Mononuclear cell (primary cell): ENCODE measurements around the gene ENG. TPM values are rescaled to one million over a fixed set of nuclear protein-coding genes. Genes with fewer than 3 reads are reported as not detected.

Source experiments
- H3K27me3 ChIP-seq: 2 replicates; pipeline ENCODE4 v1.6.0; 2011; ENCODE audit warnings: low read length, control low read depth; ENCODE audit not compliant: insufficient read depth
- H3K4me1 ChIP-seq: 2 replicates; pipeline ENCODE4 v1.5.1; 2011; ENCODE audit warnings: mild to moderate bottlenecking, low read length, control low read depth; ENCODE audit not compliant: insufficient read depth
- H3K4me3 ChIP-seq: 2 replicates; pipeline ENCODE4 v1.5.1; 2011; ENCODE audit warnings: mild to moderate bottlenecking, low read length, moderate library complexity
- H3K9me3 ChIP-seq: 2 replicates; pipeline ENCODE4 v1.5.1; 2011; ENCODE audit warnings: low read depth, mild to moderate bottlenecking, control low read depth, low read length
- total RNA-seq: library from RNA; depleted of rRNA; stranded (reverse); fragments of >200 nt; gene quantifications from one replicate; pipeline ENCODE4 v1.2.3, GENCODE V29; 2012

Gene ENG
- total RNA-seq, 1 donor, result 3.8 TPM

GRCh38 chr9:127777368-127777980, 77.0 kb downstream of the ENG start:
- Histone ChIP-seq H3K4me1 (peaks cover 85% of the 10 kb centered on the region), H3K4me3 (peak overlapping the region; percentile 82), H3K27me3 (no peaks in the 10 kb centered on the region), H3K9me3 (no peaks in the 10 kb centered on the region)

DNA sequence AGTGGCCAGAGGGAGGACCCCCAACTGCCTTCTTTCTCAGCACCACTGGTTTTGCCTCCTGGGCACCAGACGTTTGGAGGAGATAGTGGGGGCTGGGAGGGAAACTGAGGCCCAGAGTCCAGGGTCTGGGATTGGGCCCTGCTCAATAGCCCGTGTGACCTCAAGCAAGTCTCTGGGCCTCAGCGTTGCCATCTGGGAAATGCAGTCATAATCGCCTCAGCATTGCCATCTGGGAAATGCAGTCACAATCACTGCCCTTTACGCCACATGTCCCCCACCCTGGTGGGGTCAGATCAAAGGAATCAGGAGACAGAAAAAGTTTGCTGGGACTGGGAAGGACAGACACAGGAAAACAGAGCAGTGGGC, 77.6 kb downstream of the ENG start:
- peaks cover 85% of the 10 kb centered on the region for H3K4me1 ChIP-seq
- H3K27me3 ChIP-seq, result no peaks in the 10 kb centered on the region
- H3K9me3 ChIP-seq, result no peaks in the 10 kb centered on the region
- H3K4me3 ChIP-seq, result peak overlapping the region; percentile 82

DNA sequence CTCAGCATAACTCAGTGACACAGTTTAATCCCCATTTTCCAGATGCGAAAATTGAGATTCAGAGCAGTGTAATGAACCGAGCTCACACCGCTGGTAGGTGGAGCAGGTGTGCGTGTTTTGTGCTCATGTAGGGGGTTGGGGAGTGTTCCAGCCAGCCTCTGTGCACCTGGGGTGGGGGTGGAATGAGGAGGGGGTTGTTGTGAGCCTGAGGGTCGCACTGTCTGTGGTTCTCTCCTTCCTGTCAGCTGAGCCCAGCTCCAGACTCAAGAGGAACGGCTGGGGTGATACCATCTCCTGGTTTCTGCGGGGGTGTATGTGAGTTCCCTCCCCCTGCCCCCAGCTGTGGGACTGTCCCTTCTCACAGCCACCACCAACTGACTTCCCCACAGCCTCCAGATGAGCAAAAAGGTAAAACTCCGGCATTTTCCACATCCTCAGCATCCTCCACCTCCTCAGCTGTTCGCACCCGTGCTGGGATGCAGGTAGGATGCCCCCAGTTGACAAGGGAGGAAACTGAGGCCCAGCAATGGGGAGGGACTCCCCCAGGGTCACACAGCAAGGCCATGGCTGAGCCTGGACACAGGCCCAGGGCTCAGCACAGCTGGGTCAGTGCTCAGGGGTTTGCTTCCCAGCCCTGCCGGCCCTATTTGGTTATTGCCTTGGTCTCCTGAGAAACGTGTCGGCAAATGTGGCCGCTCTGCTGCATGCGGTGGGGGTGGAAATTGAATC, 78.1 kb downstream of the ENG start:
- H3K27me3 ChIP-seq, result no peaks in the 10 kb centered on the region
- no peaks in the 10 kb centered on the region for H3K9me3 ChIP-seq
- peak overlapping the region; percentile 82 for H3K4me3 ChIP-seq
- H3K4me1 ChIP-seq, result peaks cover 85% of the 10 kb centered on the region

DNA sequence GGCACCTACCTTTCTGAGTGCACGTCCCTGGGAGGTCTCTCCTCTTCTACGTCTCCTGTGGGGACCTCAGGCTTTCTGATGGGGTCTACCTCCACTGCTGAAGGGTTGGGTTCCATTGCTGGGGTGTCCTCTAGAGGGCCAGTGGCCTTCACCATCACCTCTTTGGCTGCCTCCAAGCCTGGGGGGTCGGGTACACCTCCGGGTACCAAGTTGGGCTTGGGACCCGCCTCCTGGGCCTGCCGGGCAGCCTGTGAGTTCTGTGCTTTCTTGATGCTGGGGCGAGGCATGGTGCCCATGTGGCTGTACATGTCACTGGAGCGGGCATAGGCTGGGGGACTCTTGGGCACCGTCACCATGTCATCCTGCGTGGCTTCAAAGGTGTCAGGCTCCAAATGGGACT, 80.5 kb downstream of the ENG start:
- Histone ChIP-seq H3K9me3 (no peaks in the 10 kb centered on the region), H3K27me3 (no peaks in the 10 kb centered on the region), H3K4me3 (no peak overlapping the region), H3K4me1 (peaks cover 85% of the 10 kb centered on the region)

GRCh38 chr9:127773272-127773671, 81.2 kb downstream of the ENG start:
- no peaks in the 10 kb centered on the region for H3K27me3 ChIP-seq
- H3K4me3 ChIP-seq, result no peak overlapping the region
- H3K9me3 ChIP-seq, result no peaks in the 10 kb centered on the region
- peaks cover 87% of the 10 kb centered on the region for H3K4me1 ChIP-seq

DNA sequence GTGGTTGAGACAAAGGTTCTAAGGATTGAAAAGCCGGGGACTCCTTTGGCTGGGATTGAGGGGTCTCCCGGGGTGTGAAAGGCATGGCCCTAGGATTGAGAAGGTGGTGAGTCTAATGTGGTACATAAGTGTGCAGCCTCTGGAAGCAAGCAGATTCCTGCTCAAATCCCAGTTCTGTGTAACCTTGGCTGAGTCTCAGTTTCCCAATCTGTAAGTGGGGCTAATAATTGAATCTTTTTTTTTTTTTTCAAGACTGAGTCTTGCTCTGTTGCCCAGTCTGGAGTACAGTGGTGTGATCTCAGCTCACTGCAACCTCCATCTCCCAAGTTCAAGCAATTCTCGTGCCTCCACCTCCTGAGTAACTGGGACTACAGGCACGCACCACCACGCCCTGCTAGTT, 81.9 kb downstream of the ENG start:
- H3K4me3 ChIP-seq, result no peak overlapping the region
- H3K9me3 ChIP-seq, result no peaks in the 10 kb centered on the region
- H3K27me3 ChIP-seq, result no peaks in the 10 kb centered on the region
- peaks cover 93% of the 10 kb centered on the region for H3K4me1 ChIP-seq

- Histone ChIP-seq H3K4me1 (peaks cover 98% of the 10 kb centered on the region), H3K9me3 (no peaks in the 10 kb centered on the region), H3K27me3 (no peaks in the 10 kb centered on the region), H3K4me3 (no peak overlapping the region)
Observed at GRCh38 chr9:127771570-127772189, 82.8 kb downstream of the ENG start.

DNA sequence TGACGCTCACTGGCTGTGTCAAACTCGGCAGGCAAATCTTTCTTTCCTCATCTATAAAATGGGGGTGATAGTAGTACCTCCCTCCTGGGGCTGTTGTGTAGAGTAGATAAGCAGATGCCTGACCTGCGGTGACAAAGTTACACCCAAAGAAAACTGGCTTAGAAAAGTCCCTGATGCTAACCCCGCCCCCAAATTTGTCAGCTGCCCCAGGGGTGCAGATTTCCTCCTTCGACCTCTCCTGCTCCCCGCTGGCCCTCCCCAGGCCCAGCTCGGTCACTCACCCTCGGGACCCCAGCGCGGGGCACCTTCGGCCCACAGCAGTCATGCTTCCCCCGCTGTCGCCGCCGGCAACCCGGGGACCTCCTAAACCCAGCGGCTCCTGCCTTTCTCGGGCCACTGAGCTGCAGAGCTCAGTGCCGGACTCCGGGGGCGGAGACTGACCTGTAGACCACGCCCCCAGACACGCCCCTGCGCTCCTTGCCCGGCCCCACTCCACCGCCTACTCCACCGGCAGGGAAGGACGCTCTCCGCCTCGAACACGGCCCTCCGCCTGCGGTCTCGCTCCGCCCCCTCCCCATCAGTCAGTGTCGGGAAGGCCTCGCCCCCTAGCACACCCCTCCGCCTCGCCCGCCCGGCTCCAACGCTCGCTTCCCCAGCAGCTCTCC, 83.4 kb downstream of the ENG start:
- peaks cover 98% of the 10 kb centered on the region for H3K4me1 ChIP-seq
- H3K4me3 ChIP-seq, result peak overlapping the region; percentile 42
- H3K9me3 ChIP-seq, result no peaks in the 10 kb centered on the region
- H3K27me3 ChIP-seq, result no peaks in the 10 kb centered on the region

DNA sequence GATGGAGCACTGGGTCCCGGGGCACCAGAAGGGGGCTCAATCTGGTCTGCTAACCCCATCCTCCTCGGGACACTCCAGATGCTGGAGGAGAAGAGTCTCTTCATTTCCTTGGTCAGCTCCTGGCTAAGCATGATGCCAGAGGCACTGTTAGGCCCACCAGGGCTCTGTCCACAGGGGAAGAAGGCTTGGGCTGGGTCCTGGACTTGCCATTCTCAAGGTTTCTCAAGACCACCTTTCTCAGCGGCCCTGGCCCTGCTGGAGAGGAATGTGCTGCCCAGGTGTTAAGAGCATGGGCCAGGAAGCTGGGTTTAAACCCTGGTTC, 83.9 kb downstream of the ENG start:
- Histone ChIP-seq H3K9me3 (no peaks in the 10 kb centered on the region), H3K4me3 (peak overlapping the region; percentile 42), H3K4me1 (peaks cover 95% of the 10 kb centered on the region), H3K27me3 (no peaks in the 10 kb centered on the region)

DNA sequence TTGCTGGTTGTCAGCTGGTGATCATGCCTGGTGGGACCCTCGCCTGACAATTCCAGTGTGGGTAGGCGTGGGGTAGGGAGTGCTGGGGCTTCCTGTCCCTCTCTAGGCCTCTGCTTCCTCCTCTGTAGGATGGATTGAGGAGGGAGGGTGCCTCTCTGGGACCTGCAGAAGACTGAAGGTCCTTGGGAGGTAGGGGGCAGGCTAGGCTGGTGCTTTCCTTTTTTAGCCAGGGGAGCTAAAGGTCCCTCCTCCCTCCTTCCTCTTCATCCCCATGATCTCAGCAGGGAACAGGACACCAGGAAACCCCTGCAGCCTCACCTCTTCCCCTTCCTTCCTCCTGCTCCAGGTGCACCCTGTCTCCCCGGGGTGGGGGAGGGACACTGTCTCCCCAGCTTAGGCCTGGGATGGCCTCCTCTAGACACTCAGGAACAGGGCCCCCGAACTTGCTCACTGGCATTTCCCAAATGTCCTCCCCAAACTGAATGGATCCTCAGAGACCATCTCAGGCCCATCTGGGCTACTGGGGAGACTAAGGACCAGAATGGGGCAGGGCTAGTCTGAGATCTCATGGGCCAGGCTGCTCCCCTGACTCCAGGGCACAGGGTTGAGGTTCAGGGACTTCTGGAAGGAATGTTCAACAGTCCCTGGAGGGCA, 84.4 kb downstream of the ENG start:
- Histone ChIP-seq H3K27me3 (no peaks in the 10 kb centered on the region), H3K4me1 (peaks cover 93% of the 10 kb centered on the region), H3K4me3 (no peak overlapping the region), H3K9me3 (no peaks in the 10 kb centered on the region)

DNA sequence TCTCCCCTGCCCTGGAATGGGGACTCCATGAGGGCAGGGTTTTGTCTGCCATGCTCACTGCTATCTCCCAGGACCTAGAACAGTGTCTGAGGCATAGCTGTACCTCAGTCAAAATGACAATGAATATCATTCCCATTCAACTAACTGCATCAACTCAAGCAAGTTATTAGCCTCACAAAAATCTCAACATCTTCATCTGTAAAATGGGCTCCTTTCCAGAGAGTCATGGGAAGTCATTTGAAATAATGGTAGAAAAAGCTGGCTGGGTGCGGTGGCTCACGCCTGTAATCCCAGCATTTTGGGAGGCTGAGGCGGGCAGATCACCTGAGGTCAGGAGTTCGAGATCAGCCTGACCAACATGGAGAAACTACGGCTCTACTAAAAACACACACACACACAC, 85.4 kb downstream of the ENG start:
- H3K4me3 ChIP-seq, result no peak overlapping the region
- peaks cover 84% of the 10 kb centered on the region for H3K4me1 ChIP-seq
- H3K27me3 ChIP-seq, result no peaks in the 10 kb centered on the region
- H3K9me3 ChIP-seq, result no peaks in the 10 kb centered on the region

DNA sequence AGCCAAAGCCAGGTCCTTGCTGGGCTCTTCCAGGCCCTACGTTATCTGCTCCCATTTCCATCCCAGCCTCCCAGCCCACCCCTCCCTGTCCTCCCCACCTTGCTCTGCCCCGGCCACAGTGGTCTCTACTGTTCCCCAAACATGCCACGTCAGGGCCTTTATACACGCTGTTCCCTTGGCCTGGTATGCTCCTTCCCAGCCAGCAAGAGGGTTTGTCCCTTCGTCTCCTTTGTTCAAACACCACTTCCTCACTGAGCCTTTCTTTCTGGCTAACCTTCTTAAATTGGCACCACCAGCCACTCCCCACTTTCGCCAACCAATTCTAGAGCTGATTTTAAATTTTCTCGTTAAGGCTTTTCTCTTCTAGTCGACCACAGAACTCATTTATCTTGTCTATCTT, 85.8 kb downstream of the ENG start:
- H3K27me3 ChIP-seq, result no peaks in the 10 kb centered on the region
- H3K4me3 ChIP-seq, result no peak overlapping the region
- peaks cover 84% of the 10 kb centered on the region for H3K4me1 ChIP-seq
- H3K9me3 ChIP-seq, result no peaks in the 10 kb centered on the region

DNA sequence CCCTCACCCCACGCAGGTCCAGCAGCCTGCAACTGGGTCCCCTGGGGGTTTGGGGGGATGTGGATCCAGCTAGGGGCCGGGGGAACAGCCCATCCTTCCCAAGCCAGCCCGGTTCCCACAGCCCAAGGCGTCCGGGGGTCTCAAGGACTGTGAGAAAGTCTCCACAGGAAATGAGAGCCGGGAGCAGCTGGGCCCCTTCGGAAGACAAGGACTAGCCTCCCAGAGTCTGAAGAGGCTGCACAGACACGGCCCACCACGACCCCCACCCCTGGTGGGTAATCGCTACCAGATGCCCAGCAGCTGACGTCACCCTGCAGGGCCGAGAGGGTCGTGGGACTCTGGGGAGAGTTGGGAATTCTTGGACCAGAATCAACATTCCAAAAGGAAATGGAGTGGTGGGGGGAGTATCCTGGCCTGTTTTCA, 86.5 kb downstream of the ENG start:
- Histone ChIP-seq H3K4me3 (no peak overlapping the region), H3K4me1 (peaks cover 82% of the 10 kb centered on the region), H3K27me3 (no peaks in the 10 kb centered on the region), H3K9me3 (no peaks in the 10 kb centered on the region)

- Histone ChIP-seq H3K4me1 (peaks cover 83% of the 10 kb centered on the region), H3K4me3 (no peak overlapping the region), H3K27me3 (no peaks in the 10 kb centered on the region), H3K9me3 (no peaks in the 10 kb centered on the region)
Observed at GRCh38 chr9:127767410-127767809, 87.0 kb downstream of the ENG start.

GRCh38 chr9:127765418-127765817, 89.0 kb downstream of the ENG start:
- Histone ChIP-seq H3K27me3 (no peaks in the 10 kb centered on the region), H3K4me1 (peaks cover 69% of the 10 kb centered on the region), H3K4me3 (no peak overlapping the region), H3K9me3 (no peaks in the 10 kb centered on the region)
